Duodenal mucosa (tissue), 2 donors: Measurements from ENCODE around the gene DPH3.

ENCODE experiments used
- H3K27ac ChIP-seq: one replicate; pipeline ENCODE4 v1.7.0; 2013; ENCODE audit warnings: low read depth, low read length
- H3K27me3 ChIP-seq, 2 donors: one replicate each; pipeline ENCODE4 v1.7.0; 2013; ENCODE audit warnings: low read length in 2 of 2, control low read depth in 1 of 2; ENCODE audit not compliant: insufficient read depth in 2 of 2, control insufficient read depth in 1 of 2
- H3K36me3 ChIP-seq, 2 donors: one replicate each; pipeline ENCODE4 v1.7.0; 2013; ENCODE audit warnings: low read length in 2 of 2, control low read depth in 1 of 2; ENCODE audit not compliant: insufficient read depth in 2 of 2, control insufficient read depth in 1 of 2
- H3K4me1 ChIP-seq, 2 donors: one replicate each; pipeline ENCODE4 v1.7.0; 2013; ENCODE audit warnings: low read length in 2 of 2, control low read depth in 1 of 2; ENCODE audit not compliant: insufficient read depth in 2 of 2, control insufficient read depth in 1 of 2
- H3K4me3 ChIP-seq, 2 donors: one replicate each; pipeline ENCODE4 v1.7.0; 2013; ENCODE audit warnings: low read length in 2 of 2, low read depth in 1 of 2
- H3K9ac ChIP-seq, 2 donors: one replicate each; pipeline ENCODE4 v1.7.0; 2013; ENCODE audit warnings: low read length in 2 of 2, low read depth in 1 of 2
- H3K9me3 ChIP-seq, 2 donors: one replicate each; pipeline ENCODE4 v1.7.0; 2013; ENCODE audit warnings: low read length in 2 of 2, control low read depth in 1 of 2; ENCODE audit not compliant: control insufficient read depth in 1 of 2

Gene DPH3

DNA sequence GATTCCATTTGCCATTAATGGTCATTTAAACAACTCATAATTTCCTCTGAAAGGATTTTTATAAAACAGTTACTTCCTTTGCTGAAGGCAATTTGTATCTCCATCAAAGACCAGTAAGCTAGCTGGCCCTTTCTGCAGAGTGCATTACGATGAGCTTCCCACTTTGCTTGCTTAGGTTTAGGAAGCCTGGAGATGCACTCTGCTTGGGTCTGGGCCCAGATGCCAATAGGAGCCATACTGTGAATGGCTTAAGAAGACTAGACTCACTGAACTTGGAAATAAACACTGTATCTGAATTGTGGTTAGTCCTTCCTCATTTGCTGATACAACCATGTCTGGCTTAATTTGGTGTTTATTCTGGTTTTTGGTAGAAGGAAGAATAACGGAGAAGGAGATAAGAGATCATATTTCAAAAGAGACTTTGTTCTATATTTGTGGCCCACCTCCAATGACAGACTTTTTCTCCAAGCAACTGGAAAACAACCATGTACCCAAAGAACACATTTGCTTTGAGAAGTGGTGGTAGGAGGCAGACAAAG is 38.4 kb upstream of the DPH3 start:
- H3K9ac ChIP-seq = no peak overlapping the region

DNA sequence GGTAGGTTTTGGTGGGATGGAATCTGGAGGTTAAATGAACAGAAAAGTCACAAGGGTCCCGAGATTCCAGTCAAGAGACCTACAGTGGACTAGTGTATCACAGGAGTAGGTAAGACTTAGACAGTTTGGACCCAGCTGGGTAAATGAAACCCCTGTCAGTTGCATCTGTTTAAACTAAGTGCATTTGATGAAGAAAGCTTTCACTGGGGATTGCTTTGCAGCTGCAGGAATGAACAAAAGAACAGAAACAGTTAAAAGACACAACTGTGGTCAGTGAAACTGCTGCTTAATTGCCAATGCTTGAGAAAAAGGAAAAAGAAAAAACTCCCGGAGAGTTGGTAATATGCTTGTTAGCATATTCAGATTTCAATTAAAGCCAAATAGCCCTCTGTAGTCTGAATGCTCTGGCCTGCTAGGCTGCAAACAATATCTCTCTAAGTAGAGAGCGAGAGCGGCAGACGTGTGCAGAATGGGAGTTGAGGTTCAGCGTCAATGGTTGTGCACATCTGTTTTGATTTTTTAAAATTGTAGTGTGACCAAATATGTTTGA is 37.4 kb upstream of the DPH3 start:
- no peak overlapping the region for H3K27ac ChIP-seq
- H3K9ac ChIP-seq = no peak overlapping the region
- no peak overlapping the region for H3K4me3 ChIP-seq
- H3K4me1 ChIP-seq = peaks cover 7 to 8% of the 10 kb centered on the region in 2 donors
- H3K36me3 ChIP-seq = peaks cover 33 to 45% of the 10 kb centered on the region in 2 donors
- H3K27me3 ChIP-seq = no peaks in the 10 kb centered on the region
- no peaks in the 10 kb centered on the region for H3K9me3 ChIP-seq

More for the DNA sequence above, 38.4 kb upstream of the DPH3 start:
- Histone ChIP-seq H3K36me3 (peaks cover 32 to 40% of the 10 kb centered on the region in 2 donors), H3K27ac (no peak overlapping the region), H3K4me1 (peaks cover 7 to 8% of the 10 kb centered on the region in 2 donors), H3K27me3 (no peaks in the 10 kb centered on the region), H3K4me3 (no peak overlapping the region), H3K9me3 (no peaks in the 10 kb centered on the region)

DNA sequence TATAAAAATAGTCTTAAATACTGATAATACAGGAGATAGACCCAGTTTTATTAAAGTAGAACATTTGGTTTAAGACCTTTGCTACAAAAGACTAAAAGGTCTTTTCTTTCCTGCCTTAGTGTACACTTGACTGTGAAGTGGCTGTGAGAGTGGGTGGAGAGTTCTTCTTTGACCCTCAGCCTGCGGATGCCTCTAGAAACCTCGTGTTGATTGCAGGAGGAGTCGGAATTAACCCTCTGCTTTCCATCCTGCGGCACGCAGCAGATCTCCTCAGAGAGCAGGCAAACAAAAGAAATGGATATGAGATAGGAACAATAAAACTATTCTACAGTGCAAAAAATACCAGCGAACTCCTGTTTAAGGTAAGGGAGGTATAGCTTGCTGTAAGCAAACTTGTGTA is 36.8 kb upstream of the DPH3 start:
- Histone ChIP-seq H3K36me3 (peaks cover 33 to 47% of the 10 kb centered on the region in 2 donors), H3K27ac (no peak overlapping the region), H3K27me3 (no peaks in the 10 kb centered on the region), H3K4me1 (peaks cover 7 to 8% of the 10 kb centered on the region in 2 donors), H3K9me3 (no peaks in the 10 kb centered on the region), H3K4me3 (no peak overlapping the region), H3K9ac (no peak overlapping the region)

DNA sequence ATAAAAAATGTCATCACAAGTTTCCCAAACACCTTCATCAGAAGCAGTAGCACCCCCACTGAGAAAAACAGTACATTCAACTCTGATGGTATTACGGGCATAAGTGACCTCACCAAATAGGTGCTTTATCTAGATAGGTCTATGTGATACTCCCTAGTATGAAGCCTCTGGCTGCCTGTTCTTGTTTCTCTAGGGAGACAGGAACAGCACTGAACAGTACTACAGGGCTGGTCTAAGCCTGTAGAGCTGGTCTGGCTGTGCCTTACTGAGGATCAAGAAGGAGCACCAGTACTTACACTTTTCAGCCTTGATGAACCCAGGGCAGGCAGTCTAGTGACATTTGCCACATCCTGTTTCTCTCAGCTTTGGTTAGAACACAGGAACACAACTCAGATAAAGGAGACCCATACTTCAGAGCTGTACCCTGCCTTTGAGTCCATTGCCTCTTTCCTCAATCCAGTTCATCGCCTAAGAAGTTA is 36.2 kb upstream of the DPH3 start:
- no peak overlapping the region for H3K27ac ChIP-seq
- H3K9me3 ChIP-seq = no peaks in the 10 kb centered on the region
- peaks cover 35 to 49% of the 10 kb centered on the region in 2 donors for H3K36me3 ChIP-seq
- H3K9ac ChIP-seq = no peak overlapping the region
- H3K4me3 ChIP-seq = no peak overlapping the region
- H3K27me3 ChIP-seq = no peaks in the 10 kb centered on the region
- peaks cover 7 to 8% of the 10 kb centered on the region in 2 donors for H3K4me1 ChIP-seq

DNA sequence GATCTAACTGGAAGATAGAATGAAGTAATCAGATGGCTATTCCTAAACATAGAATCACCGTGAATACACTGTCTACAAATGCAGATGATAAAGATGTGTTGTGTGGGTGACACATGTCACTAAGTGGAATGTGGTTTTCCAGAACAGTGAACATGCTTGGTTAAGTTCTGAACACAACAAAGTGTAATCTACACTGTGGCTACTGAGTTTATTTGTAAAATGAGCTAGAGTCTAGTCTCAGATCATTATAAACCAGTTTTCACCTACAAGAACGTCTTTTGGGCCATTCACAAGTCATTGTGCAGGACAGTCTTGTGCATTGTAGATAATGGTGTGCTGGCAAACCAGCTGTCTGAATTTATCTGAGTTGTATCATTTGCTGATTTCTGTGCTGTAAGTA is 35.6 kb upstream of the DPH3 start:
- peaks cover 4 to 5% of the 10 kb centered on the region in 2 donors for H3K4me1 ChIP-seq
- no peak overlapping the region for H3K27ac ChIP-seq

DNA sequence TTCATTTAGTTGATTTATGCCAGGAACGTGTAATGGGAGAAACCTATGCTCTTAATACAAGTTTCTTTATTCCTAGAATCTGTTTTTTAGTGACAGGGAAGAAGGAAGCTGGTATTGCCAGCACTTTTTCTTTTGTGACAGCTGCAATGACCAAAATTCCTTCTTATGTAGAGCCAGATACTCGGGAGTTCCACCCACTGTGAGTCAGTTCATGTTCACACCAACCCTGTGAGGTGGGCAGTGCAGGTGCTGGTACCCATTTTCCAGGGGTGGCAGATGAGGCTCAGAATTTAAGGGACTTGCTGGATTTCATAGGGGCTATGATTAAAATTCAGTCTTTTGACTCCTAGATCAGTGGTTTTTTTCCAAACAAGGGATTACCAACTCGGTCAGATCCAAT is 35.0 kb upstream of the DPH3 start:
- no peaks in the 10 kb centered on the region for H3K27me3 ChIP-seq
- H3K27ac ChIP-seq = no peak overlapping the region
- peaks cover 34 to 50% of the 10 kb centered on the region in 2 donors for H3K36me3 ChIP-seq
- no peaks in the 10 kb centered on the region for H3K9me3 ChIP-seq
- H3K4me3 ChIP-seq = no peak overlapping the region
- H3K4me1 ChIP-seq = no peaks in the 10 kb centered on the region
- H3K9ac ChIP-seq = no peak overlapping the region

More for the DNA sequence above, 35.6 kb upstream of the DPH3 start:
- H3K9me3 ChIP-seq = no peaks in the 10 kb centered on the region
- no peak overlapping the region for H3K4me3 ChIP-seq
- H3K36me3 ChIP-seq = peaks cover 32 to 49% of the 10 kb centered on the region in 2 donors
- H3K27me3 ChIP-seq = no peaks in the 10 kb centered on the region
- no peak overlapping the region for H3K9ac ChIP-seq

DNA sequence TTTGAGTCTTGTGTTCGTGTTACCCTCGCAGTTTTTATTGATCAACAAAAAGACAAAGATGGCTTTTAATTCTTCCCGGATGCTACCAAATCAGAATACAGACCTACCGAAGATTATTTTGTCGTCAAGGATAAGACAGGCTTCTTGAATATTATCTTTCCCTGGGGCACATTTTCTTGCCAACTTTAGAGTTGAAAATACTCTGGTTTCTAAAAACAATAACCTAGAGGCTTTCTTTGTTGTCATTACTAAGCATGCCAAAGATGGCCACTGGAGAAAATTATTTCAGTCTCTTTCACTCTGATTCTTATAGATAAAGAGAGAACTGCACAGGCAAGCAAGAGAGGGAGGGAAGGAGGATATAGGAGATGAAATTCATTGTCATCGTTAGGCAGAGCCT is 34.1 kb upstream of the DPH3 start:
- Histone ChIP-seq H3K9ac (no peak overlapping the region), H3K4me1 (no peaks in the 10 kb centered on the region), H3K27ac (no peak overlapping the region)

DNA sequence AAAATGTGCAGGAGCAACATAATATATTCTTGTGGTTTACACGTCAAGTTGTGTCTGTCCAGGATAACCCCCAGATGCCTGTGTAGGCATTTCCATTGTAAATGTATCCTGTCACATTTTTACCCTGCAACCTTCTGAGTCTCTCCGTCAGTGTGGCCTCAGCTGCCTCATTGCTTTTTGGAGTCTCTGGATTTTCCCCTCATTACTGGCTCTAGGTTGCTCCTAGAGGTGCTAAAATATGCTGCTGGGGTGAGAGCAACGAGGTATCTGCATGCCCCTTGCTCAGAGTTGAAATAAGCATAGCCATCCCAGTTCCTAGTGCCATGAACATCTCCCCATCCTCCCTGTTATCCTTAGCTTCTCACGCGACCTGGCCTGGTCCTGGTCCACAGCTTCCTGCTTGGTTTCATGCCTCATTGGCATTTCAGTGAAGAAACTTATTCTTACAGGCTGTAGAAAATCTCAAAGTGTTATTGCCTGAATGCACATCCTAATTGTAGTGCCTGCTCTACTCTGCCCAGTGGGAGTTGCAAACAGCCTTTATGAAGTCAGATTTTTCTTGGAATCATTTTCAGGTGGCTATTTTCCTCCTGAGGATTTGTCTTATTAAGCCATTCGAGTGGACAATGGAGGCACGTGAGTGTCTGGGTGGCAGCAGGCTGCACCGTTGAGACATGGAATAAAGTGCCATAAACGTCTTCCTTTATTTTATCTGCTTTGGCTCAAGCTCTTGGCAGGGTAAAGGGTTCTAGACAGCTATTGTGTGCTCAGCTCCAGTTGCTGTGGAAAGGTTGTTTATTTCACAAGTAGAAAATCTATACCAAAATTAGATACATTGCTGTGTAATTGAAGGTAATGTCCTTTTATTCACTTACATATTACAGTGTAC is 33.5 kb upstream of the DPH3 start:
- Histone ChIP-seq H3K4me1 (no peaks in the 10 kb centered on the region), H3K36me3 (peaks cover 35 to 47% of the 10 kb centered on the region in 2 donors), H3K27me3 (no peaks in the 10 kb centered on the region), H3K9me3 (peaks cover 0 to 3% of the 10 kb centered on the region in 2 donors), H3K9ac (no peak overlapping the region), H3K27ac (no peak overlapping the region), H3K4me3 (no peak overlapping the region)

More for the DNA sequence above, 34.1 kb upstream of the DPH3 start:
- no peaks in the 10 kb centered on the region for H3K27me3 ChIP-seq
- no peak overlapping the region for H3K4me3 ChIP-seq
- H3K36me3 ChIP-seq = peaks cover 36 to 48% of the 10 kb centered on the region in 2 donors
- no peaks in the 10 kb centered on the region for H3K9me3 ChIP-seq

DNA sequence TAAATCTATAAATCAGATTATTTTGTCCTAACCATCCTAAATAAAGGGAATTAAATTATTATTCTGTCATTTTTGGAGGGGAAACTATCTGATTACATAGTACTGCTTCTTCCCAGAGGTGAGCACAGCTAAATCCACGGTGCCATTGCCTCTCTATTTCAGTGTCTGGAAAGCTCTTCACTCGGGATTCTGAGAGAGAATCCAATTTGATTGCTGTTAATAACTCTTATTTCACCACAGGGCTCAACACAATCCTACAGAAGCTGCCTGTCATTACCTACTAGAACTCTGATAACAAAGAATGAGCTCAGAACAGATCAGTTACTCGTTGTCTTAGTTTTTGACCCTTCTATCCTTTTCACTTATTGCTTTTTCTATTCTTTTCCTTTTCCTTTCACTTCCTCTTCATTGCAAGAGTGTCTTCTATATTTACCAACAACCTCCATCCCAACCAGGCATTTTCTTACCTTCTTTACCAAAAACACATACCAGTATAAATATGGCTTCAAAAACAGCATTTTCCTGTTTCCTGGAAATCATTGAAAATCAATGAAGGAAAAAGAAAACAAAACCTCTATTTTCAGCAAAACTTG is 30.7 kb upstream of the DPH3 start:
- Histone ChIP-seq H3K27me3 (no peaks in the 10 kb centered on the region), H3K9me3 (peaks cover 0 to 3% of the 10 kb centered on the region in 2 donors), H3K27ac (no peak overlapping the region), H3K4me1 (no peaks in the 10 kb centered on the region), H3K9ac (no peak overlapping the region), H3K4me3 (no peak overlapping the region), H3K36me3 (peaks cover 20 to 34% of the 10 kb centered on the region in 2 donors)

DNA sequence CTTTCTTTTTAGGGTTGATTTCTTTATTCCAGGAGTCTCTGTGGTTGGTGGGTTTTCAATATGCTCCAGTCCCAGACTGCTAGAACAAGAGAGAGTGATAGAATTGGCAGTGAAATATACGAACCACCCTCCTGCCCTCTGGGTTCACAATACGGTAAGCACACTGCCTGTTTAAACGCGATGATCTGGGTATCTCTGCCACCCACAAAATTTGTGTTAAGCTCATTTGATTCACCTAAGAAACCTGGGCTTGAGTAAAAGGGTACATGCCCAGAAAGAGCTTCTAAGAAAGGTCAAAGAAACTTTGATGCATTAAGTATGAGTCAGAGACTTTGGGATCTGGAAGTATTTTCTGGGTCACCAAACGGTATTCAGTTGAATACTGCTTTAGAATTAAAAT is 30.1 kb upstream of the DPH3 start:
- Histone ChIP-seq H3K36me3 (peaks cover 17 to 30% of the 10 kb centered on the region in 2 donors), H3K4me1 (no peaks in the 10 kb centered on the region), H3K9ac (no peak overlapping the region), H3K27me3 (no peaks in the 10 kb centered on the region), H3K9me3 (peaks cover 0 to 3% of the 10 kb centered on the region in 2 donors), H3K27ac (no peak overlapping the region), H3K4me3 (no peak overlapping the region)
